DND-41 (cell line): ENCODE data around the gene OSM.
A peak's percentile ranks its signal among the peaks of the same experiment; 100 is the strongest.

Source experiments
- ATAC-seq: fragments of 200-7000 bp; cut with Tn5 transposase; 3 replicates; pipeline ENCODE4 v1.9.1; 2021; ENCODE audit warnings: low read depth; ENCODE audit not compliant: insufficient read depth
- DNase-seq: peaks from one replicate; pipeline ENCODE4 v3.0.0-alpha.2; 2020
- H2AFZ ChIP-seq: 2 replicates; pipeline ENCODE4 v1.6.0; 2012; ENCODE audit warnings: low read depth, low read length
- H3K27ac ChIP-seq: 2 replicates; pipeline ENCODE4 v1.5.1; 2012; ENCODE audit warnings: low read length, inconsistent platforms
- H3K27me3 ChIP-seq: fragments of 200-600 bp; sonication (generic); 2 replicates; pipeline ENCODE4 v1.6.0; 2012; ENCODE audit warnings: low read length, mild to moderate bottlenecking, inconsistent platforms; ENCODE audit not compliant: insufficient read depth, poor library complexity
- H3K36me3 ChIP-seq: 2 replicates; pipeline ENCODE4 v1.5.1; 2012; ENCODE audit warnings: low read length, inconsistent platforms; ENCODE audit not compliant: insufficient read depth
- H3K4me1 ChIP-seq: 2 replicates; pipeline ENCODE4 v1.5.1; 2012; ENCODE audit warnings: mild to moderate bottlenecking, low read length; ENCODE audit not compliant: insufficient read depth
- H3K4me2 ChIP-seq: 2 replicates; pipeline ENCODE4 v1.6.0; 2012; ENCODE audit warnings: mild to moderate bottlenecking, moderate library complexity, low read length, inconsistent platforms; ENCODE audit not compliant: insufficient read depth
- H3K4me3 ChIP-seq, 2 experiments: fragments of 200-600 bp in 1 of 2; shearing (Covaris generic) in 1 of 2; 2 replicates each; pipeline ENCODE4 v1.5.1; 2012 to 2016; ENCODE audit warnings: inconsistent platforms in 2 of 2, low read length in 2 of 2, mild to moderate bottlenecking in 2 of 2, low read depth in 1 of 2, moderate library complexity in 1 of 2
- H3K79me2 ChIP-seq: 2 replicates; pipeline ENCODE4 v1.6.0; 2012; ENCODE audit warnings: low read length, inconsistent platforms; ENCODE audit not compliant: insufficient read depth
- H3K9ac ChIP-seq: 2 replicates; pipeline ENCODE4 v1.6.0; 2012; ENCODE audit warnings: low read depth, mild to moderate bottlenecking, inconsistent platforms, low read length, moderate library complexity
- H3K9me3 ChIP-seq: 2 replicates; pipeline ENCODE4 v1.5.1; 2012; ENCODE audit warnings: low read length, moderate library complexity, mild to moderate bottlenecking, inconsistent platforms; ENCODE audit not compliant: insufficient read depth, severe bottlenecking
- H4K20me1 ChIP-seq: 2 replicates; pipeline ENCODE4 v1.6.0; 2012; ENCODE audit warnings: low read length; ENCODE audit not compliant: insufficient read depth
- EZH2 ChIP-seq: IDR thresholded peaks from 3 replicates; pipeline ENCODE4 v1.6.1; 2012; ENCODE audit warnings: borderline replicate concordance, low read depth, mild to moderate bottlenecking, moderate library complexity, low read length, inconsistent platforms; ENCODE audit not compliant: severe bottlenecking
- TF ChIP-seq, protein P1 (sequence below): IDR thresholded peaks from 2 replicates; pipeline ENCODE4 v1.5.1; 2012; ENCODE audit warnings: borderline replicate concordance, low read length, moderate library complexity, mild to moderate bottlenecking; ENCODE audit not compliant: poor library complexity, severe bottlenecking; ENCODE audit errors: extremely low read depth

OSM gene

DNA sequence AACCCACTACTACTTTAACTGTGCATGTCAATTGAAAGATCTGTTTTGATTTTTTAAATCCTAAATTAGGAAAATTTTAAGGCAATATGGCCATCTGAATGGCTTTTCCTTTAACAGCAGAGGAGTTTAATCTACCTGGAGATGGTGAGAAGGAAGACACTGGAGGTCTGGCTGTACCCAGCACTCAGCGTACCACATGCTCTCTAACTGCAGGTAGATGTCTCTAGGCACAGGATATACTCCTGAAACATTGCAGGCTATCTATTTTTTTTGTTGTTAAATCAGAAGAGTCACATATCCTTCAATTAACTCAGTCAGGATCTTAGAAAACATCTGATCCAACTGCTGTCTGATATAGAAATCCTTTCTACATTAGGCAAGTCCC lies 40.0 kb upstream of the OSM start:
- Histone ChIP-seq H3K4me1 (peaks cover 98% of the 10 kb centered on the region), H3K9me3 (no peaks in the 10 kb centered on the region), H3K4me2 (peak overlapping the region; percentile 60), H3K79me2 (peaks cover 88% of the 10 kb centered on the region), H3K4me3 (peak overlapping the region in 1 of 2 experiments; percentile 14; a peak in 2 of 4 replicates), H4K20me1 (no peaks in the 10 kb centered on the region), H2AFZ (no peak overlapping the region), H3K36me3 (peaks cover 52% of the 10 kb centered on the region), H3K27me3 (no peaks in the 10 kb centered on the region), H3K9ac (peak overlapping the region; percentile 64), H3K27ac (peak overlapping the region; percentile 95)
- TF ChIP-seq EZH2 = no peak
- TF ChIP-seq, protein P1, sequence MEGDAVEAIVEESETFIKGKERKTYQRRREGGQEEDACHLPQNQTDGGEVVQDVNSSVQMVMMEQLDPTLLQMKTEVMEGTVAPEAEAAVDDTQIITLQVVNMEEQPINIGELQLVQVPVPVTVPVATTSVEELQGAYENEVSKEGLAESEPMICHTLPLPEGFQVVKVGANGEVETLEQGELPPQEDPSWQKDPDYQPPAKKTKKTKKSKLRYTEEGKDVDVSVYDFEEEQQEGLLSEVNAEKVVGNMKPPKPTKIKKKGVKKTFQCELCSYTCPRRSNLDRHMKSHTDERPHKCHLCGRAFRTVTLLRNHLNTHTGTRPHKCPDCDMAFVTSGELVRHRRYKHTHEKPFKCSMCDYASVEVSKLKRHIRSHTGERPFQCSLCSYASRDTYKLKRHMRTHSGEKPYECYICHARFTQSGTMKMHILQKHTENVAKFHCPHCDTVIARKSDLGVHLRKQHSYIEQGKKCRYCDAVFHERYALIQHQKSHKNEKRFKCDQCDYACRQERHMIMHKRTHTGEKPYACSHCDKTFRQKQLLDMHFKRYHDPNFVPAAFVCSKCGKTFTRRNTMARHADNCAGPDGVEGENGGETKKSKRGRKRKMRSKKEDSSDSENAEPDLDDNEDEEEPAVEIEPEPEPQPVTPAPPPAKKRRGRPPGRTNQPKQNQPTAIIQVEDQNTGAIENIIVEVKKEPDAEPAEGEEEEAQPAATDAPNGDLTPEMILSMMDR = no peak
- ATAC-seq (peak; percentile 41), DNase-seq (no peak)

DNA sequence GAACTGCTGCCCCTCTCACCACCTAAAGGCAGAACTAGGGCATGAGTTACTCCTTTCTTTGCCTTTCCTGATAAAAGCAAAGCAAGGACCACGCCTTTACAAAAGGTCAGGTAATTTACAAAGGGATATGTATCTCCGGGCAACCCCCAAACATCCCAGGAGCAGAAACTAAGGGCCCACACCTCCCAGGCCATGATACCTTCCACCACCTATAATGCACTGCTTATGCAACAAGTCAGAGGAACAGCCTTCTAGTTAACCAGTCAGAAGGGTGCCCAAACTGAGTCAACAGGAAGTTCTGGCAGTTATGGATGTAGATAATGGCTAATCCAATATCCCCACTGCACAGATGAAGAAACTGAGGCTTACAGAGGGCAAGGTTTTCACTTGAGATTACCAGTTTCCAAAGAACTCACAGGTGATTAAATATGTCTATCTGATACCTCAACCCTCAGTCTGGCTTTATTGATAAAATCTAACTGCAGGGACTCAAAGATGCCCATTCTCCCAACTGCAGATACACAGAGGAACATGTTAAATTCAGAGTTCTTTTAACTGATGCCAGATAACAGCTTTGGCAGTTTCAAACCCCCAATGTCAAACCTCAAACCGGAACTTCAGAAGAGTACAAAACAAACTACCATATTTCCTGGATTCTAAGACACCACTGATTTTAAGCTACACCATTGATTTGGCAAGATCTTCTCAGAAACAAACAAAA lies 39.4 kb upstream of the OSM start:
- Histone ChIP-seq H3K36me3 (peaks cover 52% of the 10 kb centered on the region), H4K20me1 (no peaks in the 10 kb centered on the region; the same call in 1 of the 2 replicates), H3K9me3 (no peaks in the 10 kb centered on the region), H3K79me2 (peaks cover 88% of the 10 kb centered on the region), H3K9ac (peak overlapping the region; percentile 64), H3K27ac (peak overlapping the region; percentile 95), H3K4me3 (peak overlapping the region in 1 of 2 experiments; percentile 39; a peak in 2 of 4 replicates), H3K27me3 (no peaks in the 10 kb centered on the region), H2AFZ (no peak overlapping the region), H3K4me2 (peak overlapping the region; percentile 60), H3K4me1 (peaks cover 93% of the 10 kb centered on the region)
- ATAC-seq = peak; percentile 65
- TF ChIP-seq, protein P1 = no peak
- no peak for TF ChIP-seq EZH2
- peak; percentile 70 for DNase-seq

DNA sequence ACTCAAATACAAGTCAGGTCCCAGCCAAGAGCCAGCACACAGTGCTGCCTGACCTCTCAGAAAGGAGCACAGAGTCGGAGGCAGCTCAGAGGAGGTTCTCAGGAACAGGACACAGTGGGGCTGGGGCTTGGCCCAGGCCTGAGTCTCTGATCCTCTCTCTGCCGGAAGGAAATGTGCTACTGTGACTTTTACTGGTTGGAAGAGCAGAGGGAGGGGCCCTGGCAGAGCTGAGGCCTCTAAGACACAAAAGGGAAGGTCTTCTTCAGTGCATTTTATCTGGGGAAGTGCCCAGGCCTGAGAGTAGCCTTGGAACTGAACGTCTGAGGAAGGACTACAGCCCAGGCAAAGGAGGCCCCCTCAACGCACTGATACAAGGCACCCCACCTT lies 38.9 kb upstream of the OSM start:
- 0 out of 2 replicates have a peak overlapping the region, but pooled peaks have one; percentile 1 for H2AFZ ChIP-seq
- ATAC-seq (peak; percentile 81), DNase-seq (peak; percentile 87)
- TF ChIP-seq, protein P1 = no peak
- no peak for TF ChIP-seq EZH2
- no peaks in the 10 kb centered on the region for H3K27me3 ChIP-seq
- H3K4me1 ChIP-seq = peaks cover 87% of the 10 kb centered on the region
- peak overlapping the region in 1 of 2 experiments; percentile 39; a peak in 2 of 4 replicates for H3K4me3 ChIP-seq
- peak overlapping the region; percentile 60 for H3K4me2 ChIP-seq
- H4K20me1 ChIP-seq = no peaks in the 10 kb centered on the region; the same call in 1 of the 2 replicates
- peak overlapping the region; percentile 95 for H3K27ac ChIP-seq
- peaks cover 88% of the 10 kb centered on the region for H3K79me2 ChIP-seq
- peak overlapping the region; percentile 64 for H3K9ac ChIP-seq
- peaks cover 54% of the 10 kb centered on the region for H3K36me3 ChIP-seq
- H3K9me3 ChIP-seq = no peaks in the 10 kb centered on the region
